Upper lobe of left lung (tissue), 6 donors: Measurements from ENCODE around the gene GPR27. TPM values are rescaled to one million over a fixed set of nuclear protein-coding genes. Genes with fewer than 3 reads are reported as not detected.

Experiments used
- ATAC-seq, 2 donors: fragments of 200-7000 bp; cut with Tn5 transposase; one replicate each; pipeline ENCODE4 v1.9.1; 2022; ENCODE audit warnings: mild to moderate bottlenecking in 2 of 2, moderate library complexity in 2 of 2; ENCODE audit not compliant: low FRiP score in 2 of 2
- DNase-seq, 2 donors: peaks; one replicate each; pipeline ENCODE4 v3.0.0-alpha.2; 2019 to 2020
- H3K27ac ChIP-seq, 4 donors: fragments of 200-600 bp; sonication (generic); one replicate each; pipeline ENCODE4 v1.5.1; 2016 to 2019
- H3K27me3 ChIP-seq, 4 donors: fragments of 200-600 bp; sonication (generic); one replicate each; pipeline ENCODE4 v1.5.1; 2017 to 2019
- H3K36me3 ChIP-seq, 4 donors: fragments of 200-600 bp; sonication (generic); one replicate each; pipeline ENCODE4 v1.5.1; 2016 to 2019
- H3K4me1 ChIP-seq, 4 donors: fragments of 200-600 bp; sonication (generic); one replicate each; pipeline ENCODE4 v1.5.1; 2018 to 2019
- H3K4me3 ChIP-seq, 4 donors: fragments of 200-600 bp; sonication (generic); one replicate each; pipeline ENCODE4 v1.5.1; 2017 to 2019; ENCODE audit warnings: mild to moderate bottlenecking in 2 of 4, moderate library complexity in 1 of 4
- H3K9me3 ChIP-seq, 4 donors: fragments of 200-600 bp; sonication (generic); one replicate each; pipeline ENCODE4 v1.5.1; 2018 to 2019
- CTCF ChIP-seq, 6 experiments: fragments of 450-650 bp in 4 of 6; fragments of 200-600 bp in 2 of 6; sonication (generic) in 2 of 6; IDR thresholded peaks; one replicate each; pipeline ENCODE4 v1.5.1; 2016 to 2019; ENCODE audit warnings: antibody characterized with exemption in 6 of 6
- EP300 ChIP-seq, 4 donors: sonication (generic); formaldehyde crosslinking; IDR thresholded peaks; one replicate each; pipeline ENCODE4 v1.5.1; 2017; ENCODE audit warnings: antibody characterized with exemption in 4 of 4, control low read depth in 2 of 4
- POLR2A ChIP-seq, 4 donors: fragments of 450-650 bp; IDR thresholded peaks; one replicate each; pipeline ENCODE4 v1.5.1; 2016 to 2017; ENCODE audit warnings: antibody characterized with exemption in 4 of 4, mild to moderate bottlenecking in 2 of 4
- POLR2AphosphoS5 ChIP-seq, 2 donors: sonication (generic); formaldehyde crosslinking; IDR thresholded peaks; one replicate each; pipeline ENCODE4 v1.5.1; 2017; ENCODE audit warnings: antibody characterized with exemption in 2 of 2
- WGBS, 2 donors: methylation state at CpG; one replicate each; pipeline ENCODE4 v1.1.5; 2017 to 2018; 5-methylcytosine and 5-hydroxymethylcytosine counted together
- total RNA-seq, 6 donors: library from RNA; depleted of rRNA in 4 of 6; stranded (reverse); fragments of >200 nt in 4 of 6; gene quantifications; one replicate each; pipeline versions ENCODE4 v1.1.0 to v1.2.1, GENCODE V29; 2016 to 2021
- donor health status: DM: no; HTN: no; CAD: no; lungs with moderate emphysema.
- donor health status: DM: no; HTN: yes; CAD: no; lungs with severe emphysema.

Gene GPR27
- total RNA-seq, 6 donors from 2014 or later = 0.39 to 4.4 (median 1.3) TPM; not detected in 1

- ATAC-seq (no peak), DNase-seq (no peak)
- Histone ChIP-seq H3K27me3 (peaks cover 0 to 30% (median 8%) of the 10 kb centered on the region in 4 donors), H3K4me3 (no peak overlapping the region), H3K36me3 (no peaks in the 10 kb centered on the region), H3K27ac (peak overlapping the region in 1 of 4 donors; percentile 78), H3K9me3 (no peaks in the 10 kb centered on the region), H3K4me1 (peaks cover 7 to 20% (median 17%) of the 10 kb centered on the region in 4 donors)
- WGBS, 2 donors = 22 to 44% methylated on average over 8 of the region's 8 CpGs
- TF ChIP-seq EP300 (IDR thresholded peaks at IDR 0.05) = no peak
- no peak for TF ChIP-seq CTCF (IDR thresholded peaks at IDR 0.05)
Measured at GRCh38 chr3:71786217-71786549, 32.5 kb downstream of the GPR27 start.

- DNase-seq (no peak), ATAC-seq (no peak)
- peaks cover 0 to 27% (median 8%) of the 10 kb centered on the region in 4 donors for H3K27me3 ChIP-seq
- no peaks in the 10 kb centered on the region for H3K9me3 ChIP-seq
- H3K27ac ChIP-seq = no peak overlapping the region
- H3K4me3 ChIP-seq = no peak overlapping the region
- TF ChIP-seq CTCF (IDR thresholded peaks at IDR 0.05) = no peak
- TF ChIP-seq EP300 (IDR thresholded peaks at IDR 0.05) = no peak
- no peak for TF ChIP-seq POLR2AphosphoS5 (IDR thresholded peaks at IDR 0.05)
- TF ChIP-seq POLR2A (IDR thresholded peaks at IDR 0.05) = no peak
- 41 to 54% methylated on average over 6 of the region's 6 CpGs for WGBS, 2 donors
- H3K4me1 ChIP-seq = peaks cover 7 to 20% (median 17%) of the 10 kb centered on the region in 4 donors
- no peaks in the 10 kb centered on the region for H3K36me3 ChIP-seq
Measured at GRCh38 chr3:71786551-71786950, 32.9 kb downstream of the GPR27 start.

- ATAC-seq (no peak), DNase-seq (no peak)
- TF ChIP-seq EP300 (IDR thresholded peaks at IDR 0.05) (no peak), POLR2AphosphoS5 (IDR thresholded peaks at IDR 0.05) (no peak), CTCF (IDR thresholded peaks at IDR 0.05) (no peak), POLR2A (IDR thresholded peaks at IDR 0.05) (no peak)
- 77 to 87% methylated on average over 7 of the region's 7 CpGs for WGBS, 2 donors
- Histone ChIP-seq H3K27me3 (peaks cover 0 to 24% (median 8%) of the 10 kb centered on the region in 4 donors), H3K4me1 (peaks cover 7 to 20% (median 17%) of the 10 kb centered on the region in 4 donors), H3K36me3 (no peaks in the 10 kb centered on the region), H3K27ac (no peak overlapping the region), H3K4me3 (no peak overlapping the region), H3K9me3 (no peaks in the 10 kb centered on the region)
Measured at GRCh38 chr3:71787851-71788405, 34.3 kb downstream of the GPR27 start.

- no peak overlapping the region for H3K4me3 ChIP-seq
- H3K9me3 ChIP-seq = no peaks in the 10 kb centered on the region
- no peak overlapping the region for H3K27ac ChIP-seq
- peaks cover 0 to 13% (median 10%) of the 10 kb centered on the region in 4 donors for H3K4me1 ChIP-seq
- ATAC-seq (no peak), DNase-seq (no peak)
- TF ChIP-seq EP300 (IDR thresholded peaks at IDR 0.05) = no peak
- no peak for TF ChIP-seq POLR2AphosphoS5 (IDR thresholded peaks at IDR 0.05)
- TF ChIP-seq CTCF (IDR thresholded peaks at IDR 0.05) = no peak
- no peak for TF ChIP-seq POLR2A (IDR thresholded peaks at IDR 0.05)
- peaks cover 0 to 10% (median 4%) of the 10 kb centered on the region in 4 donors for H3K27me3 ChIP-seq
- no peaks in the 10 kb centered on the region for H3K36me3 ChIP-seq
- WGBS, 2 donors = 82 to 86% methylated on average over 1 of the region's 1 CpG
Measured at GRCh38 chr3:71789922-71790321, 36.3 kb downstream of the GPR27 start.

- no peak for TF ChIP-seq CTCF (IDR thresholded peaks at IDR 0.05)
- TF ChIP-seq POLR2AphosphoS5 (IDR thresholded peaks at IDR 0.05) = no peak
- TF ChIP-seq POLR2A (IDR thresholded peaks at IDR 0.05) = no peak
- no peak for TF ChIP-seq EP300 (IDR thresholded peaks at IDR 0.05)
- 54 to 56% methylated on average over 1 of the region's 1 CpG for WGBS, 2 donors
- Histone ChIP-seq H3K27me3 (no peaks in the 10 kb centered on the region), H3K4me3 (no peak overlapping the region), H3K27ac (no peak overlapping the region), H3K36me3 (no peaks in the 10 kb centered on the region), H3K9me3 (no peaks in the 10 kb centered on the region), H3K4me1 (no peaks in the 10 kb centered on the region)
- ATAC-seq = no peak
- DNase-seq = no peak
Measured at GRCh38 chr3:71791634-71792033, 38.0 kb downstream of the GPR27 start.
